ENCODE data around the gene ORMDL1.

- no peak for TF ChIP-seq CTCF (IDR thresholded peaks at IDR 0.05)
- TF ChIP-seq ZFX (IDR thresholded peaks at IDR 0.05; ENCODE audit: borderline replicate concordance): no peak
Observed at GRCh38 chr2:189782221-189782671, 1.9 kb downstream of the ORMDL1 start.

All from 22Rv1 (cell line).